Loucy (cell line): ENCODE results near the gene SCMH1.

ENCODE experiments used
- H2AFZ ChIP-seq: fragments of 200-600 bp; sonication (generic); 2 replicates; pipeline ENCODE4 v1.6.0; 2016; ENCODE audit warnings: antibody characterized with exemption, mild to moderate bottlenecking, low read length, moderate library complexity
- H3F3A ChIP-seq: fragments of 200-600 bp; 2 replicates; pipeline ENCODE4 v1.6.0; 2016; ENCODE audit warnings: antibody characterized with exemption, low read depth, mild to moderate bottlenecking
- H3K27me3 ChIP-seq: fragments of 200-600 bp; sonication (generic); 2 replicates; pipeline ENCODE4 v1.6.1; 2014; ENCODE audit warnings: low read length, mild to moderate bottlenecking; ENCODE audit not compliant: insufficient read depth, poor library complexity, severe bottlenecking
- H3K36me3 ChIP-seq: fragments of 200-600 bp; sonication (generic); 2 replicates; pipeline ENCODE4 v1.6.1; 2016; ENCODE audit warnings: low read length; ENCODE audit not compliant: insufficient read depth
- H3K4me1 ChIP-seq: fragments of 200-600 bp; sonication (generic); 2 replicates; pipeline ENCODE4 v1.5.1; 2014; ENCODE audit warnings: low read length, mild to moderate bottlenecking; ENCODE audit not compliant: insufficient read depth, poor library complexity, severe bottlenecking
- H3K4me2 ChIP-seq: fragments of 200-600 bp; sonication (generic); 2 replicates; pipeline ENCODE4 v1.6.0; 2014; ENCODE audit warnings: antibody characterized with exemption, low read length, low read depth, mild to moderate bottlenecking; ENCODE audit not compliant: poor library complexity, severe bottlenecking
- H3K4me3 ChIP-seq: fragments of 200-600 bp; sonication (generic); 2 replicates; pipeline ENCODE4 v1.5.1; 2014; ENCODE audit warnings: low read length, mild to moderate bottlenecking, mixed read lengths; ENCODE audit not compliant: poor library complexity, severe bottlenecking
- H3K79me2 ChIP-seq: fragments of 200-600 bp; sonication (generic); 2 replicates; pipeline ENCODE4 v1.6.1; 2014; ENCODE audit warnings: low read length; ENCODE audit not compliant: insufficient read depth
- H3K9ac ChIP-seq: fragments of 200-600 bp; sonication (generic); 2 replicates; pipeline ENCODE4 v1.6.0; 2014; ENCODE audit warnings: mild to moderate bottlenecking, low read depth, low read length, moderate library complexity; ENCODE audit not compliant: poor library complexity, severe bottlenecking
- H3K9me2 ChIP-seq: fragments of 200-600 bp; sonication (generic); replicated peaks from 2 replicates; pipeline ENCODE4 v1.6.1; 2016; ENCODE audit warnings: low read depth, low read length, mixed read lengths
- H3K9me3 ChIP-seq: fragments of 200-600 bp; sonication (generic); 2 replicates; pipeline ENCODE4 v1.6.1; 2014; ENCODE audit warnings: mild to moderate bottlenecking, antibody characterized with exemption, low read length, low read depth; ENCODE audit not compliant: insufficient read depth
- H4K20me1 ChIP-seq: fragments of 200-600 bp; sonication (generic); 2 replicates; pipeline ENCODE4 v1.6.0; 2014; ENCODE audit warnings: antibody characterized with exemption, low read length, mild to moderate bottlenecking; ENCODE audit not compliant: insufficient read depth, poor library complexity, severe bottlenecking
- CTCF ChIP-seq: fragments of 200-600 bp; sonication (generic); conservative IDR thresholded peaks from 2 replicates; pipeline ENCODE4 v1.5.1; 2014; ENCODE audit warnings: mild to moderate bottlenecking, antibody characterized with exemption, low read length
- EZH2phosphoT487 ChIP-seq: fragments of 200-600 bp; IDR thresholded peaks from 2 replicates; pipeline ENCODE4 v1.6.1; 2018; ENCODE audit warnings: antibody characterized with exemption, mild to moderate bottlenecking, moderate library complexity, borderline replicate concordance

SCMH1 gene

GRCh38 chr1:40980453-40981121 lies 261.5 kb downstream of the SCMH1 start:
- no peaks in the 10 kb centered on the region for H3K9me3 ChIP-seq
- no peaks in the 10 kb centered on the region for H3F3A ChIP-seq
- peaks cover 23% of the 10 kb centered on the region; the same call in 1 of the 2 replicates for H3K36me3 ChIP-seq
- H3K4me1 ChIP-seq, result peaks cover 53% of the 10 kb centered on the region
- peaks cover 62% of the 10 kb centered on the region for H3K79me2 ChIP-seq
- peaks cover 43% of the 10 kb centered on the region for H4K20me1 ChIP-seq
- peak overlapping the region; percentile 96 for H3K9ac ChIP-seq
- TF ChIP-seq EZH2phosphoT487 (no peak), CTCF (no peak)
- no peak overlapping the region; the same call in 1 of the 2 replicates for H2AFZ ChIP-seq
- H3K9me2 ChIP-seq, result no peaks in the 10 kb centered on the region
- H3K4me2 ChIP-seq, result peak overlapping the region; percentile 99
- H3K4me3 ChIP-seq, result peak overlapping the region; percentile 80
- no peaks in the 10 kb centered on the region for H3K27me3 ChIP-seq

- H3K9ac ChIP-seq, result peak overlapping the region; percentile 96
- peaks cover 56% of the 10 kb centered on the region for H3K79me2 ChIP-seq
- no peaks in the 10 kb centered on the region for H3F3A ChIP-seq
- no peak overlapping the region; the same call in 1 of the 2 replicates for H2AFZ ChIP-seq
- peak overlapping the region; percentile 80 for H3K4me3 ChIP-seq
- no peaks in the 10 kb centered on the region for H3K27me3 ChIP-seq
- no peaks in the 10 kb centered on the region for H3K9me3 ChIP-seq
- H3K9me2 ChIP-seq, result no peaks in the 10 kb centered on the region
- H3K4me2 ChIP-seq, result peak overlapping the region; percentile 99
- TF ChIP-seq EZH2phosphoT487 (no peak), CTCF (no peak)
- H3K4me1 ChIP-seq, result peaks cover 48% of the 10 kb centered on the region
- H4K20me1 ChIP-seq, result peaks cover 43% of the 10 kb centered on the region
- H3K36me3 ChIP-seq, result peaks cover 17% of the 10 kb centered on the region; the same call in 1 of the 2 replicates
Observed at GRCh38 chr1:40980068-40980452, 262.0 kb downstream of the SCMH1 start.

- Histone ChIP-seq H3K27me3 (no peaks in the 10 kb centered on the region), H3K9me2 (no peaks in the 10 kb centered on the region), H3K4me3 (peak within 1 kb of the TSS; percentile 80), H3K9me3 (no peaks in the 10 kb centered on the region), H3K9ac (peak within 1 kb of the TSS; percentile 96), H3K4me2 (peak within 1 kb of the TSS; percentile 99), H3K36me3 (peaks cover 11% of the 10 kb centered on the region; the same call in 1 of the 2 replicates), H3K4me1 (peaks cover 42% of the 10 kb centered on the region), H2AFZ (peak within 1 kb of the TSS; percentile 68), H4K20me1 (peaks cover 38% of the 10 kb centered on the region), H3F3A (no peaks in the 10 kb centered on the region), H3K79me2 (peaks cover 50% of the 10 kb centered on the region)
- TF ChIP-seq EZH2phosphoT487, result no peak
- no peak for TF ChIP-seq CTCF
Observed at GRCh38 chr1:40979241-40980067, 262.7 kb downstream of the SCMH1 start, which contains the start of gene CTPS1. TSS of gene CTPS1 (plus strand) at chr1:40979696. CDS start at chr1:40983291, 3,595 bp downstream.
